SU-DHL-6 (cell line): ENCODE results near the gene PRELP.

Experiments
- H2AFZ ChIP-seq: fragments of 200-600 bp; sonication (generic); 2 replicates; pipeline ENCODE4 v1.6.1; 2014; ENCODE audit warnings: low read depth, mild to moderate bottlenecking, moderate library complexity, mixed read lengths, antibody characterized with exemption, low read length; ENCODE audit not compliant: severe bottlenecking
- H3F3A ChIP-seq: fragments of 200-600 bp; shearing (Covaris generic); 2 replicates; pipeline ENCODE4 v1.6.0; 2016; ENCODE audit warnings: antibody characterized with exemption, mild to moderate bottlenecking; ENCODE audit not compliant: insufficient read depth
- H3K27ac ChIP-seq: fragments of 200-600 bp; sonication (generic); 2 replicates; pipeline ENCODE4 v1.5.1; 2016; ENCODE audit warnings: low read depth, mild to moderate bottlenecking, low read length, moderate library complexity, mixed read lengths
- H3K27me3 ChIP-seq: fragments of 200-600 bp; sonication (generic), shearing (Covaris generic); 2 replicates; pipeline ENCODE4 v1.6.0; 2014; ENCODE audit warnings: mild to moderate bottlenecking, low read length
- H3K36me3 ChIP-seq: fragments of 200-600 bp; sonication (generic); 2 replicates; pipeline ENCODE4 v1.6.1; 2014; ENCODE audit warnings: mild to moderate bottlenecking, low read length, mixed read lengths
- H3K4me2 ChIP-seq: fragments of 300-600, 200-600 bp; shearing (Covaris generic), sonication (generic); 2 replicates; pipeline ENCODE4 v1.6.0; 2014; ENCODE audit warnings: low read length, low read depth, mild to moderate bottlenecking; ENCODE audit not compliant: poor library complexity, severe bottlenecking
- H3K4me3 ChIP-seq: fragments of 200-600 bp; sonication (generic); 2 replicates; pipeline ENCODE4 v1.5.1; 2014; ENCODE audit warnings: antibody characterized with exemption, low read length, mild to moderate bottlenecking, mixed read lengths; ENCODE audit not compliant: insufficient read depth, poor library complexity, severe bottlenecking
- H3K79me2 ChIP-seq: fragments of 200-600 bp; sonication (generic); 2 replicates; pipeline ENCODE4 v1.6.1; 2014; ENCODE audit warnings: mild to moderate bottlenecking, low read length, moderate library complexity; ENCODE audit not compliant: insufficient read depth
- H3K9ac ChIP-seq: fragments of 200-600 bp; sonication (generic); 2 replicates; pipeline ENCODE4 v1.7.0; 2014; ENCODE audit warnings: mild to moderate bottlenecking, low read length
- H3K9me2 ChIP-seq: fragments of 200-600 bp; sonication (generic); replicated peaks from 2 replicates; pipeline ENCODE4 v1.6.1; 2014; ENCODE audit warnings: low read length; ENCODE audit not compliant: insufficient read depth
- H3K9me3 ChIP-seq: fragments of 200-600 bp; sonication (generic); 2 replicates; pipeline ENCODE4 v1.6.1; 2014; ENCODE audit warnings: low read length, mixed read lengths; ENCODE audit not compliant: insufficient read depth
- H4K20me1 ChIP-seq: fragments of 200-600 bp; sonication (generic); 2 replicates; pipeline ENCODE4 v1.6.1; 2014; ENCODE audit warnings: low read depth, mild to moderate bottlenecking, antibody characterized with exemption, low read length, moderate library complexity, mixed read lengths
- EZH2phosphoT487 ChIP-seq: fragments of 200-600 bp; sonication (generic), shearing (Covaris generic); conservative IDR thresholded peaks from 2 replicates; pipeline ENCODE4 v1.6.1; 2018; ENCODE audit warnings: mild to moderate bottlenecking, antibody characterized with exemption, low read length, moderate library complexity, mixed read lengths
- TF ChIP-seq, protein P1 (sequence below): fragments of 200-600 bp; sonication (generic); IDR thresholded peaks from one replicate; pipeline ENCODE4 v1.5.1; 2017; ENCODE audit warnings: antibody characterized with exemption, mild to moderate bottlenecking, low read length, moderate library complexity; ENCODE audit not compliant: insufficient read depth, poor library complexity, severe bottlenecking

Gene PRELP

DNA sequence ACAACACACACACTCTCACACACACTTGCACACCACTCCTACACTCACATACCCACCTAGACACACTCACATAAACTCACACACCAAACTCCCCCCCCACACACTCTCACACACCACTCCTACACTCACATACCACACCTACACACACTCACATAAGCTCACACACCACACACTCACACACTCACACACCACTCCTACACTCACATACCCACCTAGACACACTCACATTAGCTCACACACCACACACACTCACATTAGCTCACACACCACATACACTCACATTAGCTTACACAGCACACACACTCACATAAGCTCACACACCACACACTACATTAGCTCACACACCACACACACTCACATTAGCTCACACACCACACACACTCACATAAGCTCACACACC is 51.4 kb downstream of the PRELP start:
- no peaks in the 10 kb centered on the region for H3F3A ChIP-seq
- H3K4me2 ChIP-seq: no peak overlapping the region
- H3K9ac ChIP-seq: no peak overlapping the region
- H3K9me2 ChIP-seq: no peaks in the 10 kb centered on the region
- no peaks in the 10 kb centered on the region for H3K36me3 ChIP-seq
- no peak overlapping the region for H3K27ac ChIP-seq
- H3K27me3 ChIP-seq: no peaks in the 10 kb centered on the region
- H3K4me3 ChIP-seq: no peak overlapping the region
- no peaks in the 10 kb centered on the region for H3K9me3 ChIP-seq
- no peak for TF ChIP-seq EZH2phosphoT487
- TF ChIP-seq, protein P1, sequence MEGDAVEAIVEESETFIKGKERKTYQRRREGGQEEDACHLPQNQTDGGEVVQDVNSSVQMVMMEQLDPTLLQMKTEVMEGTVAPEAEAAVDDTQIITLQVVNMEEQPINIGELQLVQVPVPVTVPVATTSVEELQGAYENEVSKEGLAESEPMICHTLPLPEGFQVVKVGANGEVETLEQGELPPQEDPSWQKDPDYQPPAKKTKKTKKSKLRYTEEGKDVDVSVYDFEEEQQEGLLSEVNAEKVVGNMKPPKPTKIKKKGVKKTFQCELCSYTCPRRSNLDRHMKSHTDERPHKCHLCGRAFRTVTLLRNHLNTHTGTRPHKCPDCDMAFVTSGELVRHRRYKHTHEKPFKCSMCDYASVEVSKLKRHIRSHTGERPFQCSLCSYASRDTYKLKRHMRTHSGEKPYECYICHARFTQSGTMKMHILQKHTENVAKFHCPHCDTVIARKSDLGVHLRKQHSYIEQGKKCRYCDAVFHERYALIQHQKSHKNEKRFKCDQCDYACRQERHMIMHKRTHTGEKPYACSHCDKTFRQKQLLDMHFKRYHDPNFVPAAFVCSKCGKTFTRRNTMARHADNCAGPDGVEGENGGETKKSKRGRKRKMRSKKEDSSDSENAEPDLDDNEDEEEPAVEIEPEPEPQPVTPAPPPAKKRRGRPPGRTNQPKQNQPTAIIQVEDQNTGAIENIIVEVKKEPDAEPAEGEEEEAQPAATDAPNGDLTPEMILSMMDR: no peak
- H2AFZ ChIP-seq: no peak overlapping the region
- no peaks in the 10 kb centered on the region for H4K20me1 ChIP-seq
- no peaks in the 10 kb centered on the region for H3K79me2 ChIP-seq

DNA sequence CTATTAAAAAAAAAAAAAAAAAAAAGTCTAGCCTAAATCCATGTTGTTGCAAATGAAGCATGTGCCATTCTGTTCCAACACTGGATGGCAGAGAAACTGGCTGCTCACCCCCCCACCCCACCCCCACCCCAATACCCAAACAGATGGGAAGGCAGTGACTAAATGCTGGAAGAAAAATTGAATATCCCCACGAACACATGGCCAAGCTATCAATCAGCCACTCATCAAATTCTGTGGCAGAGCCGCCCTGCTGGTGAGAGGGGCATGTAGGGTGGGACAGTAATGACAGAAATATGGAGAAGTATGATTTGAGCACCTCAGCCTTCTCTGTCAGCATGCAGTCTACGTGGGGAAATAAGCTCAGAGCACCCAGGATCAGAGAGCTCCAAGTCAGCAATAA is 52.5 kb downstream of the PRELP start:
- no peak overlapping the region for H3K27ac ChIP-seq
- no peak overlapping the region for H3K9ac ChIP-seq
- H3K27me3 ChIP-seq: no peaks in the 10 kb centered on the region
- H2AFZ ChIP-seq: no peak overlapping the region
- TF ChIP-seq EZH2phosphoT487: no peak
- TF ChIP-seq, protein P1: no peak
- H3K4me2 ChIP-seq: no peak overlapping the region
- no peak overlapping the region for H3K4me3 ChIP-seq
- no peaks in the 10 kb centered on the region for H4K20me1 ChIP-seq
- no peaks in the 10 kb centered on the region for H3K36me3 ChIP-seq
- H3K9me2 ChIP-seq: no peaks in the 10 kb centered on the region
- H3K79me2 ChIP-seq: no peaks in the 10 kb centered on the region
- H3F3A ChIP-seq: no peaks in the 10 kb centered on the region
- no peaks in the 10 kb centered on the region for H3K9me3 ChIP-seq

DNA sequence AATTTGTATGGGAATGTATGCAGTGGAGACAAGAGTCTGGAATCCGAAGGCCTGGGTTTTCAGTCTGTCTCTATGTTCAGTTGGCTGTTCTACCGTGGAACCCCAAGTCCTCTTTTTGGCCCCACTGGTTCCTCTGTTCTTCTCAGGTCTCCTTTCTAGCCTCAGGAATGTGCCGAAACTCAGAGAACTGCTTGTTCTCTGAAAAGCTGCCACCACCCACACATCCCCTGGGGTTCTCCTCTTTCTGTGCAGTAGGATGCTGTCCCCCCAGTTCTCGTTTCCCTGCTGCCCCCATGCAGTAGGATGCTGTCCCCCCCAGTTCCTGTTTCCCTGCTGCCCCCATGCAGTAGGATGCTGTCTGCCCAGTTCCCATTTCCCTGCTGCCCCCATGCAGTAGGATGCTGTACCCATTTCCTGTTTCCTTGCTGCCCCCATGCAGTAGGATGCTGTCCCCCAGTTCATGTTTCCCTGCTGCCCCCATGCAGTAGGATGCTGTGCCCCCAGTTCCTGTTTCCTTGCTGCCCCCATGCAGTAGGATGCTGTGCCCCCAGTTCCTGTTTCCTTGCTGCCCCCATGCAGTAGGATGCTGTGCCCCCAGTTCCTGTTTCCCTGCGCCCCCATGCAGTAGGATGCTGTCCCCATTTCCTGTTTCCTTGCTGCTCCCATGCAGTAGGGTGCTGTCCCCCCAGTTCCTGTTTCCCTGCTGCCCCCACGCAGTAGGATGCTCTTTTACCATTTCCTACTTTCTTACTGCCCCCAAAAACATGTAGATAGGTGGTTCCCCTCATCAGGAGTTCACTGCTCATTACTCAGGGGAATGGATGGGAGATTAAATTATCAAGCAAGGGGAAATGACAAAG is 53.6 kb downstream of the PRELP start:
- Histone ChIP-seq H3K9me3 (no peaks in the 10 kb centered on the region), H3K27me3 (no peaks in the 10 kb centered on the region), H2AFZ (no peak overlapping the region)

More for the DNA sequence above, 53.6 kb downstream of the PRELP start:
- Histone ChIP-seq H3K9me2 (no peaks in the 10 kb centered on the region), H3K36me3 (no peaks in the 10 kb centered on the region), H3K4me2 (no peak overlapping the region), H3K4me3 (no peak overlapping the region), H3F3A (no peaks in the 10 kb centered on the region), H4K20me1 (no peaks in the 10 kb centered on the region), H3K27ac (no peak overlapping the region), H3K9ac (no peak overlapping the region), H3K79me2 (no peaks in the 10 kb centered on the region)
- TF ChIP-seq EZH2phosphoT487: no peak
- TF ChIP-seq, protein P1: no peak
